Smooth muscle cell (in vitro differentiated cells): ENCODE results near the gene FAM228B. TPM values are rescaled to one million over a fixed set of nuclear protein-coding genes. Genes with fewer than 3 reads are reported as not detected.

ENCODE experiments used
- DNase-seq: peaks from one replicate; lab custom pipeline; 2025; ENCODE audit not compliant: unreplicated experiment; lab: John Stamatoyannopoulos, UW
- H2AFZ ChIP-seq: fragments of 200-600 bp; sonication (generic); 2 replicates; pipeline ENCODE4 v1.6.0; 2016; ENCODE audit warnings: antibody characterized with exemption, low read depth, mild to moderate bottlenecking
- H3F3A ChIP-seq: fragments of 200-600 bp; sonication (generic); 2 replicates; pipeline ENCODE4 v1.6.0; 2017; ENCODE audit warnings: antibody characterized with exemption, low read depth
- H3K27ac ChIP-seq: fragments of 200-600 bp; sonication (generic); 2 replicates; pipeline ENCODE4 v1.5.1; 2016; ENCODE audit warnings: low read depth, mild to moderate bottlenecking
- H3K27me3 ChIP-seq: fragments of 200-600 bp; sonication (generic); 2 replicates; pipeline ENCODE4 v1.6.1; 2016; ENCODE audit warnings: low read depth, mild to moderate bottlenecking
- H3K36me3 ChIP-seq: fragments of 200-600 bp; sonication (generic); 2 replicates; pipeline ENCODE4 v1.5.1; 2016; ENCODE audit warnings: low read depth
- H3K4me1 ChIP-seq: fragments of 200-600 bp; sonication (generic); 2 replicates; pipeline ENCODE4 v1.5.1; 2016; ENCODE audit warnings: low read depth
- H3K4me2 ChIP-seq: fragments of 200-600 bp; sonication (generic); 2 replicates; pipeline ENCODE4 v1.6.0; 2016; ENCODE audit warnings: mild to moderate bottlenecking
- H3K4me3 ChIP-seq: fragments of 200-600 bp; sonication (generic); 2 replicates; pipeline ENCODE4 v1.5.1; 2016; ENCODE audit warnings: mild to moderate bottlenecking
- H3K79me2 ChIP-seq: fragments of 200-600 bp; sonication (generic); 2 replicates; pipeline ENCODE4 v1.6.0; 2016; ENCODE audit warnings: low read depth, mild to moderate bottlenecking
- H3K9ac ChIP-seq: fragments of 200-600 bp; sonication (generic); 2 replicates; pipeline ENCODE4 v1.6.0; 2016; ENCODE audit warnings: low read depth
- H3K9me3 ChIP-seq: fragments of 200-600 bp; sonication (generic); replicated peaks from 2 replicates; pipeline ENCODE4 v1.5.1; 2016; ENCODE audit warnings: low read depth
- H4K20me1 ChIP-seq: fragments of 200-600 bp; sonication (generic); 2 replicates; pipeline ENCODE4 v1.6.0; 2016; ENCODE audit warnings: low read depth
- WGBS: methylation state at CpG from one replicate; pipeline ENCODE4 v1.1.7; 2016; ENCODE audit warnings: low lambda C conversion rate; 5-methylcytosine and 5-hydroxymethylcytosine counted together
- polyA plus RNA-seq: library from polyadenylated mRNA; unstranded; fragments of >200 nt; fragmentation: Nextera tagmentation; extraction: Ambion mirVana; gene quantifications from 2 replicates; pipeline ENCODE4 v1.2.1, GENCODE V29; 2016
- total RNA-seq: library from RNA; depleted of rRNA; stranded (reverse); fragments of >200 nt; gene quantifications from 2 replicates; pipeline ENCODE4 v1.2.3, GENCODE V29; 2014
- TF ChIP-seq, protein P1 (sequence below): fragments of 200-600 bp; sonication (generic); IDR thresholded peaks from 2 replicates; pipeline ENCODE4 v1.5.1; 2017; ENCODE audit warnings: borderline replicate concordance, mild to moderate bottlenecking, antibody characterized with exemption; ENCODE audit not compliant: insufficient read depth, poor library complexity, severe bottlenecking

FAM228B gene
- total and polyA plus RNA-seq, 2 experiments from 2014 or later, result 7.0 to 18.1 TPM

DNA sequence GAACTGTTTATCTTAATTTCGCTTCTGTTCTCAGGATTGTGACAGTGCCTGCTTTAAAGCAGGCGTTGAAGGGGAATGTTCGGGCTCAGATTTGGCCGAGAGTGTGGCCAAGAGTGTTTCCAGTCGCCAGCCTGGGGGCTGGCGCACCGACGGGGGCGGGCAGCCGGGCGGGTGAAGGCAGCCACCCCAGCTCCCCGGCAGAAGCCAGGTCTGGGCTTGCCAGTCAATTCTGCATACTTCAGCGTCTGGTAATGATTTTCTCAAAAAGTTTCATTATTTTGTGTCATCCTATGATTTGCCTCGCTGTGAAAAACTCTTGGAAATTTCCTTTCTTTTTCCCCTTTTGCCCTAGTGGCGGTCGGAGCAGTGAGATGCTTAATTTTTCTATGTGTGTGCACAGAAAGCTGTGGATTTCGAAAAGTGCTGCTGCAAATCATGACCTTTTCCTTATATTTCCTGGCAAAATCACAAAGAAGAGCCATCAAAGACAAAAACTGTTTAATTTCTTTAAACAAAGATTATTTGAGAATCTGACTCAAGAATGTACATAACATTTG is 52.4 kb downstream of the FAM228B start:
- Histone ChIP-seq H3K4me1 (no peaks in the 10 kb centered on the region), H4K20me1 (no peaks in the 10 kb centered on the region), H3K27me3 (no peaks in the 10 kb centered on the region), H3K4me2 (no peak overlapping the region), H3K9ac (no peak overlapping the region), H3K27ac (no peak overlapping the region), H3K4me3 (no peak overlapping the region), H3K79me2 (no peaks in the 10 kb centered on the region), H3F3A (no peaks in the 10 kb centered on the region), H2AFZ (no peak overlapping the region), H3K9me3 (no peaks in the 10 kb centered on the region), H3K36me3 (no peaks in the 10 kb centered on the region)
- 94% methylated on average over 15 of the region's 17 CpGs for WGBS
- DNase-seq, result no peak
- TF ChIP-seq, protein P1, sequence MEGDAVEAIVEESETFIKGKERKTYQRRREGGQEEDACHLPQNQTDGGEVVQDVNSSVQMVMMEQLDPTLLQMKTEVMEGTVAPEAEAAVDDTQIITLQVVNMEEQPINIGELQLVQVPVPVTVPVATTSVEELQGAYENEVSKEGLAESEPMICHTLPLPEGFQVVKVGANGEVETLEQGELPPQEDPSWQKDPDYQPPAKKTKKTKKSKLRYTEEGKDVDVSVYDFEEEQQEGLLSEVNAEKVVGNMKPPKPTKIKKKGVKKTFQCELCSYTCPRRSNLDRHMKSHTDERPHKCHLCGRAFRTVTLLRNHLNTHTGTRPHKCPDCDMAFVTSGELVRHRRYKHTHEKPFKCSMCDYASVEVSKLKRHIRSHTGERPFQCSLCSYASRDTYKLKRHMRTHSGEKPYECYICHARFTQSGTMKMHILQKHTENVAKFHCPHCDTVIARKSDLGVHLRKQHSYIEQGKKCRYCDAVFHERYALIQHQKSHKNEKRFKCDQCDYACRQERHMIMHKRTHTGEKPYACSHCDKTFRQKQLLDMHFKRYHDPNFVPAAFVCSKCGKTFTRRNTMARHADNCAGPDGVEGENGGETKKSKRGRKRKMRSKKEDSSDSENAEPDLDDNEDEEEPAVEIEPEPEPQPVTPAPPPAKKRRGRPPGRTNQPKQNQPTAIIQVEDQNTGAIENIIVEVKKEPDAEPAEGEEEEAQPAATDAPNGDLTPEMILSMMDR, result no peak

DNA sequence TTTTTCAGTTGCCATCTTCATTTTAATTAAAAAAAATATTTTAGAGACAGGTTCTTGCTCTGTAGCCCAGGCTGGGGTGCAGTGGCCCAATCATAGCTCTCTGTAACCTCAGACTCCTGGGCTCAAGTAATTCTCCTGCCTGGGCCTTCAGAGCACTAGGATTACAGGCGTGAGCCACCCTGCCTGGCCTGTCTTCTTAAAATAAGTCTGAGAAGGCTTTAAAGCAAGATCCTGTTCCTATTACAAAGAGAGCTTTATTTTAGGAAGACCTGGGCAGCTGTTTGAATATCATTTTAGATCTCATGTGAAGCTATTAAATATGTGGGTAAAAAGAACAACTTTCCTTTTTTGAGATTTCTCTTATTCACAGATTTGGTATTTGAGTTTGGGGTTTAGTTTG is 53.1 kb downstream of the FAM228B start:
- H3K27ac ChIP-seq, result no peak overlapping the region
- H3K27me3 ChIP-seq, result no peaks in the 10 kb centered on the region
- DNase-seq, result no peak
- H3K36me3 ChIP-seq, result no peaks in the 10 kb centered on the region
- no peaks in the 10 kb centered on the region for H3F3A ChIP-seq
- TF ChIP-seq, protein P1, result no peak
- no peak overlapping the region for H2AFZ ChIP-seq
- H3K4me3 ChIP-seq, result no peak overlapping the region
- no peaks in the 10 kb centered on the region for H3K4me1 ChIP-seq
- 75% methylated on average over 1 of the region's 1 CpG for WGBS
- no peaks in the 10 kb centered on the region for H3K9me3 ChIP-seq
- H3K4me2 ChIP-seq, result no peak overlapping the region
- no peak overlapping the region for H3K9ac ChIP-seq
- no peaks in the 10 kb centered on the region for H4K20me1 ChIP-seq
- no peaks in the 10 kb centered on the region for H3K79me2 ChIP-seq

DNA sequence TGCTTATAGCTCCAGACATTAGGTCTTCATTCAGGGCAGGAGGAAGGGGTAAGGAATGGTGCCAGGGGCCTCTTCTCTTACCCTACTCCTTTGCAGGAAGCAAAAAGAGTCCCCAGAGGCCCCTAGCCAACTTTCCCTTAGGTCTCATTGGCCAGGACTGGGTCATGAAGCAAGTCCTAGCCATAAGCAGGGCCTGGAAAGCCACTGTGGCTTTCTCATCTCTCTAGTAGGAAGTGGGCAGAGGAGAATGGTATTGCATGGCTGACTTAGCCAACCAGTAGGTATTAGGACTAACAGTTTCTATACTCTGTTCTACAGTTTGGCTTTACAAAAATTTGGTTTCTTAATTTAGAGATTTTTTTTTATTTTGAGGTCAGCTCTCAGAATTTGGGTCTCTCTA is 56.4 kb downstream of the FAM228B start:
- H3K27me3 ChIP-seq, result no peaks in the 10 kb centered on the region
- no peak overlapping the region for H3K4me3 ChIP-seq
- no peaks in the 10 kb centered on the region for H3K36me3 ChIP-seq
- H3K9me3 ChIP-seq, result no peaks in the 10 kb centered on the region
- H3F3A ChIP-seq, result no peaks in the 10 kb centered on the region
- no peaks in the 10 kb centered on the region for H3K4me1 ChIP-seq
- H4K20me1 ChIP-seq, result no peaks in the 10 kb centered on the region
- TF ChIP-seq, protein P1, result no peak
- no peaks in the 10 kb centered on the region for H3K79me2 ChIP-seq
- no peak overlapping the region for H3K9ac ChIP-seq
- no peak overlapping the region for H2AFZ ChIP-seq
- H3K4me2 ChIP-seq, result no peak overlapping the region
- no peak for DNase-seq
- no peak overlapping the region for H3K27ac ChIP-seq

DNA sequence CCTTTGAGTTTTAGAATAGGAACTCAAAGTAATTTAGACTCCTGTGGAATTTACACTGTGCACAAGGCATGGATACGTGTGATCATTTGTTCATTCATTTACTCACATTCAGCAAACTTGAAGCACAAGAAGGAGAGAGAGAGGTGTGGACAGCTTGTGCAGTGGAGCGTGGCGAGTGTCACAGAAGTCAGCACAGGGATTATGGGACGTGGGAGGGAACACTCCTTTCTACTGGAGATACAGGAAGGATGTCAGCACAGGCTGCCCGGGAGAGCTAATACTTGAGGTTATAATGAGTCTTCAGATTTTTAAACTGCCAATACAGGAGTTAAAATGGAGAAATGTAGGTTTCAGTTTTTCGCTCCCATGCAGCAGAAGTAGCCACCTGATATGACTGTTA is 58.6 kb downstream of the FAM228B start:
- Histone ChIP-seq H3K27me3 (no peaks in the 10 kb centered on the region), H3K4me1 (no peaks in the 10 kb centered on the region), H3K4me2 (no peak overlapping the region), H2AFZ (no peak overlapping the region), H3K9ac (no peak overlapping the region), H3K79me2 (no peaks in the 10 kb centered on the region), H3K36me3 (no peaks in the 10 kb centered on the region), H3K4me3 (no peak overlapping the region), H3K27ac (no peak overlapping the region), H3F3A (no peaks in the 10 kb centered on the region), H4K20me1 (no peaks in the 10 kb centered on the region), H3K9me3 (no peaks in the 10 kb centered on the region)
- WGBS, result 63% methylated on average over 6 of the region's 6 CpGs
- DNase-seq, result no peak
- TF ChIP-seq, protein P1, result no peak
